ENCODE measurements around the gene NINJ2.

The NINJ2 gene

GRCh38 chr12:663293-663871, at the start of gene NINJ2:
TSS of gene NINJ2 (minus strand) at chr12:663445. CDS start at chr12:663360, 85 bp downstream.
- no peak for TF ChIP-seq CTCF (IDR thresholded peaks at IDR 0.05)

- no peak for TF ChIP-seq CTCF (IDR thresholded peaks at IDR 0.05)
These were observed 49.1 kb upstream of the NINJ2 start for GRCh38 chr12:712172-712863.

GRCh38 chr12:709455-710020, 46.3 kb upstream of the NINJ2 start:
- no peak for TF ChIP-seq CTCF (IDR thresholded peaks at IDR 0.05)

- no peak for TF ChIP-seq CTCF (IDR thresholded peaks at IDR 0.05)
These were observed 41.4 kb upstream of the NINJ2 start for GRCh38 chr12:704516-705242.

- TF ChIP-seq CTCF (IDR thresholded peaks at IDR 0.05) = no peak
These were observed 38.8 kb upstream of the NINJ2 start for GRCh38 chr12:701896-702539.

GRCh38 chr12:700016-700415, 36.8 kb upstream of the NINJ2 start:
- TF ChIP-seq CTCF (IDR thresholded peaks at IDR 0.05) = no peak

GRCh38 chr12:697481-697880, 34.2 kb upstream of the NINJ2 start:
- TF ChIP-seq CTCF (IDR thresholded peaks at IDR 0.05) = no peak
